OCI-LY7 (cell line): Measurements from ENCODE around the gene TBL1XR1.

Source experiments
- EZH2phosphoT487 ChIP-seq: fragments of 200-600 bp; sonication (generic); IDR thresholded peaks from 2 replicates; pipeline ENCODE4 v1.6.1; 2018; ENCODE audit warnings: low read depth, borderline replicate concordance, mild to moderate bottlenecking, mixed run types, antibody characterized with exemption, low read length, moderate library complexity, mixed read lengths
- TF ChIP-seq, protein P1 (sequence below): fragments of 200-600 bp; sonication (generic); conservative IDR thresholded peaks from 2 replicates; pipeline ENCODE4 v1.5.1; 2014; ENCODE audit warnings: mild to moderate bottlenecking, antibody characterized with exemption, low read length, moderate library complexity, mixed read lengths

DNA sequence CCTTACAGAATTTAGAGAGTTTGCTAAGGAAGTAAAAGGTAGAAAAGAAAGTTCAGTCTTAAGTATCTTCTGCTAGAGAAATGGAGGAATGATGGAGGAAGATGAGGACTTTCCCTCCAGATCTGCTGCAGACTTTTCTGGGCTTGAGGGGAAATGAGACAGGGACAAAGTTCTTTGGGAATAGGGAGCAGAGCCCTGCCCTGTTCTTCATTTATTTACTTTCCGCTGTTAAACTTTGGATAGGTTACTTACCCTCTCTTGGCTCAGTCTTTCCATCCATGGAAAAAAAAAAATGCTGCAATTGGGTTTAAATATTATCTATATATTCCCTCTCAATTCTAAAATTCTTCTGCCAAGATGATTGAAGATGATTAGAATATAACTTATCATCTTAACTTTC is 202.9 kb downstream of the TBL1XR1 start:
- TF ChIP-seq EZH2phosphoT487, result no peak
- TF ChIP-seq, protein P1, sequence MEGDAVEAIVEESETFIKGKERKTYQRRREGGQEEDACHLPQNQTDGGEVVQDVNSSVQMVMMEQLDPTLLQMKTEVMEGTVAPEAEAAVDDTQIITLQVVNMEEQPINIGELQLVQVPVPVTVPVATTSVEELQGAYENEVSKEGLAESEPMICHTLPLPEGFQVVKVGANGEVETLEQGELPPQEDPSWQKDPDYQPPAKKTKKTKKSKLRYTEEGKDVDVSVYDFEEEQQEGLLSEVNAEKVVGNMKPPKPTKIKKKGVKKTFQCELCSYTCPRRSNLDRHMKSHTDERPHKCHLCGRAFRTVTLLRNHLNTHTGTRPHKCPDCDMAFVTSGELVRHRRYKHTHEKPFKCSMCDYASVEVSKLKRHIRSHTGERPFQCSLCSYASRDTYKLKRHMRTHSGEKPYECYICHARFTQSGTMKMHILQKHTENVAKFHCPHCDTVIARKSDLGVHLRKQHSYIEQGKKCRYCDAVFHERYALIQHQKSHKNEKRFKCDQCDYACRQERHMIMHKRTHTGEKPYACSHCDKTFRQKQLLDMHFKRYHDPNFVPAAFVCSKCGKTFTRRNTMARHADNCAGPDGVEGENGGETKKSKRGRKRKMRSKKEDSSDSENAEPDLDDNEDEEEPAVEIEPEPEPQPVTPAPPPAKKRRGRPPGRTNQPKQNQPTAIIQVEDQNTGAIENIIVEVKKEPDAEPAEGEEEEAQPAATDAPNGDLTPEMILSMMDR, result no peak
